ENCODE data around the gene B4GALT1.
"Not testable (repeated sequence)": the region's sequence is repeated elsewhere in the genome, so short reads cannot be mapped to it uniquely, and the experiment has no call there.

DNA sequence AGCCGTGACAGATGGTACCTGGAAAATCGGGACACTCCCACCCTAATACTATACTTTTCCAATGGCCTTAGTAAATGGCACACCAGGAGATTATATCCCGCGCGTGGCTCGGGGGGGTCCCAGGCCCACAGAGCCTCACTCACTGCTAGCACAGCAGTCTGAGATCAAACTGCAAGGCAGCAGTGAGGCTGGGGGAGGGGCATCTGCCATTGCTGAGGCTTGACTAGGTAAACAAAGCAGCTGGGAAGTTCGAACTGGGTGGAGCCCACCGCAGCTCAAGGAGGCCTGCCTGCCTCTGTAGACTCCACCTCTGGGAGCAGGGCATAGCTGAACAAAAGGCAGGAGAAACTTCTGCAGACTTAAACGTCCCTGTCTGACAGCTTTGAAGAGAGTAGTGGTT, 81.5 kb downstream of the B4GALT1 start:
- not testable (repeated sequence) for TF ChIP-seq POLR2A (IDR thresholded peaks at IDR 0.05; ENCODE audit: control extremely low read depth in 1 of 2, low read depth in 2 of 2, low read length in 2 of 2); CTCF (IDR thresholded peaks at IDR 0.05; ENCODE audit: control extremely low read depth in 1 of 3, insufficient read depth in 1 of 3, low read depth in 1 of 3, low read length in 3 of 3); SUZ12 (IDR thresholded peaks at IDR 0.05; ENCODE audit: low read length); EZH2 (IDR thresholded peaks at IDR 0.05; ENCODE audit: low read depth, low read length, severe bottlenecking); YY1 (IDR thresholded peaks at IDR 0.05; ENCODE audit: low read depth, low read length)
